ENCODE data around the gene AOAH. TPM values are rescaled to one million over a fixed set of nuclear protein-coding genes. Genes with fewer than 3 reads are reported as not detected.

AOAH gene
- total RNA-seq, 1 experiment from 2014 or later: not detected

GRCh38 chr7:36563706-36564327 is 160.5 kb downstream of the AOAH start:
- no peak for DNase-seq (ENCODE audit: low spot score)

GRCh38 chr7:36562121-36562520 is 162.2 kb downstream of the AOAH start:
- DNase-seq (ENCODE audit: low spot score): no peak

- no peak for DNase-seq (ENCODE audit: low spot score)
These were observed 175.3 kb downstream of the AOAH start for GRCh38 chr7:36549029-36549428.

GRCh38 chr7:36547416-36547815 is 176.9 kb downstream of the AOAH start:
- DNase-seq (ENCODE audit: low spot score): no peak

- no peak for DNase-seq (ENCODE audit: low spot score)
These were observed 178.0 kb downstream of the AOAH start for GRCh38 chr7:36546331-36546730.

GRCh38 chr7:36545291-36545690 is 179.0 kb downstream of the AOAH start:
- DNase-seq (ENCODE audit: low spot score): no peak

- DNase-seq (ENCODE audit: low spot score): no peak
These were observed 186.2 kb downstream of the AOAH start for GRCh38 chr7:36538126-36538525.

- DNase-seq (ENCODE audit: low spot score): no peak
These were observed 188.2 kb downstream of the AOAH start for GRCh38 chr7:36535866-36536664.

GRCh38 chr7:36533717-36534116 is 190.6 kb downstream of the AOAH start:
- DNase-seq (ENCODE audit: low spot score): no peak

- no peak for DNase-seq (ENCODE audit: low spot score)
These were observed 191.3 kb downstream of the AOAH start for GRCh38 chr7:36532981-36533499.

- no peak for DNase-seq (ENCODE audit: low spot score)
These were observed 192.3 kb downstream of the AOAH start for GRCh38 chr7:36531951-36532350.

GRCh38 chr7:36530456-36530855 is 193.8 kb downstream of the AOAH start:
- no peak for DNase-seq (ENCODE audit: low spot score)

GRCh38 chr7:36527549-36527913 is 196.8 kb downstream of the AOAH start:
- DNase-seq (ENCODE audit: low spot score): no peak

- peak; percentile 30 for DNase-seq (ENCODE audit: low spot score)
These were observed 197.3 kb downstream of the AOAH start for GRCh38 chr7:36526863-36527548.

- DNase-seq (ENCODE audit: low spot score): no peak
These were observed 200.8 kb downstream of the AOAH start for GRCh38 chr7:36523371-36524101.

GRCh38 chr7:36522453-36523007 is 201.8 kb downstream of the AOAH start:
- DNase-seq (ENCODE audit: low spot score): no peak

GRCh38 chr7:36521911-36522310 is 202.4 kb downstream of the AOAH start:
- no peak for DNase-seq (ENCODE audit: low spot score)

GRCh38 chr7:36521133-36521532 is 203.2 kb downstream of the AOAH start:
- no peak for DNase-seq (ENCODE audit: low spot score)

GRCh38 chr7:36515847-36516246 is 208.4 kb downstream of the AOAH start:
- no peak for DNase-seq (ENCODE audit: low spot score)

GRCh38 chr7:36514289-36515243 is 209.7 kb downstream of the AOAH start:
- DNase-seq (ENCODE audit: low spot score): no peak

All from HT-29 (cell line).